ENCODE measurements around the gene CDA. TPM values are rescaled to one million over a fixed set of nuclear protein-coding genes. Genes with fewer than 3 reads are reported as not detected.

The CDA gene
- total and polyA plus RNA-seq, 9 of the 15 experiments (the other 6 are each of a cell fraction or from before 2014, with no cell fraction given) = not detected

DNA sequence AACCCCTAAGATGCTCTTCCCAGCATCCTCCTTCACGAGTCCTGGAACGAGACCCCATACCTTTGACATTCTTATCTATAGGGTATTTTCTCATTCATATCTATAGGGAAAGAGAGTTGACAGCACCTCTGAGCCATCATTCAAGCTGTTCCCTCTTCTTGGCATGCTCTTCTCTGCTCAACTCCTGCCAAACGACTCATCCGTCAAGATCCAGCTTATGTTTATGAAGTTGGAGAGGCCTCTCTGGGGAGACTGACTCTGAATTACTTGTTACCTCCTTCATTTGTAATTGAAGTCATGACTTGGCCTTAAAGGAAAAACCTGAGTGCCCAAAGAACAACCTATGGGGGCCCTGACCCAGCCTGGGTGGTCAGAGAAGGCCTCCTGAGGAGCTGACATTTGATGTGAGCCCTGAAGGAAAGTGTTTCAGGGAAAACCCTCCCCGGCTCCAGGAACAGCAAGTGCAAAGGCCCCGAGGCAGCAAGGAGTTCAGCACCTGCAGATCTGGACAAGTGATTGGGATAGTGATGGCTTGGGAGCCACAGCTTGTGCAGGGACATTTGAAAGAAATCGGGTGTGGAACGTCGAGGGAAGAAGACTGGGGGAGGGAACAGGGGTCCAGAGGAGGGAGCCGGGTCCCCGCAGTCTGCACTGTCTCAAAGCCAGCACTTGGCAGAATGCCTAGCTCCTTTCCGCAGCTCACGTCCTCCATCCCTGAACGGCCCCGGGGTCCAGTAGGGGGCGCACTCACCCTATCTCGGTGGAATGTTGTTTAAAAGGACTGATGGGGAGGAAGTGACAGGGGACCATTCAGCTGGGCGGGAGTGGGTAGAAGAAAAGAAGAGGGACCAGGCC lies 14.0 kb upstream of the CDA start (continued):
- TF ChIP-seq, protein P1, sequence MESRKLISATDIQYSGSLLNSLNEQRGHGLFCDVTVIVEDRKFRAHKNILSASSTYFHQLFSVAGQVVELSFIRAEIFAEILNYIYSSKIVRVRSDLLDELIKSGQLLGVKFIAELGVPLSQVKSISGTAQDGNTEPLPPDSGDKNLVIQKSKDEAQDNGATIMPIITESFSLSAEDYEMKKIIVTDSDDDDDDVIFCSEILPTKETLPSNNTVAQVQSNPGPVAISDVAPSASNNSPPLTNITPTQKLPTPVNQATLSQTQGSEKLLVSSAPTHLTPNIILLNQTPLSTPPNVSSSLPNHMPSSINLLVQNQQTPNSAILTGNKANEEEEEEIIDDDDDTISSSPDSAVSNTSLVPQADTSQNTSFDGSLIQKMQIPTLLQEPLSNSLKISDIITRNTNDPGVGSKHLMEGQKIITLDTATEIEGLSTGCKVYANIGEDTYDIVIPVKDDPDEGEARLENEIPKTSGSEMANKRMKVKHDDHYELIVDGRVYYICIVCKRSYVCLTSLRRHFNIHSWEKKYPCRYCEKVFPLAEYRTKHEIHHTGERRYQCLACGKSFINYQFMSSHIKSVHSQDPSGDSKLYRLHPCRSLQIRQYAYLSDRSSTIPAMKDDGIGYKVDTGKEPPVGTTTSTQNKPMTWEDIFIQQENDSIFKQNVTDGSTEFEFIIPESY (CRISPR knock-in tag; IDR thresholded peaks at IDR 0.05) = no peak
- TF ChIP-seq, protein P2, sequence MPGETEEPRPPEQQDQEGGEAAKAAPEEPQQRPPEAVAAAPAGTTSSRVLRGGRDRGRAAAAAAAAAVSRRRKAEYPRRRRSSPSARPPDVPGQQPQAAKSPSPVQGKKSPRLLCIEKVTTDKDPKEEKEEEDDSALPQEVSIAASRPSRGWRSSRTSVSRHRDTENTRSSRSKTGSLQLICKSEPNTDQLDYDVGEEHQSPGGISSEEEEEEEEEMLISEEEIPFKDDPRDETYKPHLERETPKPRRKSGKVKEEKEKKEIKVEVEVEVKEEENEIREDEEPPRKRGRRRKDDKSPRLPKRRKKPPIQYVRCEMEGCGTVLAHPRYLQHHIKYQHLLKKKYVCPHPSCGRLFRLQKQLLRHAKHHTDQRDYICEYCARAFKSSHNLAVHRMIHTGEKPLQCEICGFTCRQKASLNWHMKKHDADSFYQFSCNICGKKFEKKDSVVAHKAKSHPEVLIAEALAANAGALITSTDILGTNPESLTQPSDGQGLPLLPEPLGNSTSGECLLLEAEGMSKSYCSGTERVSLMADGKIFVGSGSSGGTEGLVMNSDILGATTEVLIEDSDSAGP (CRISPR knock-in tag; IDR thresholded peaks at IDR 0.05) = no peak
- TF ChIP-seq SMARCA5 (IDR thresholded peaks at IDR 0.05) (peak; percentile 73; the same call in 1 of the 2 replicates), CREM (IDR thresholded peaks at IDR 0.05; ENCODE audit: low read depth) (peak; percentile 42; the same call in 1 of the 2 replicates), SMARCA4 (IDR thresholded peaks at IDR 0.05) (no peak), LEF1 (IDR thresholded peaks at IDR 0.05) (no peak), HDAC8 (tag; IDR thresholded peaks at IDR 0.05) (no peak), ZNF79 (CRISPR knock-in tag; IDR thresholded peaks at IDR 0.05; ENCODE audit: low read depth) (no peak), FOXA3 (CRISPR knock-in tag; conservative IDR thresholded peaks at IDR 0.05 in 1 of 2, IDR thresholded peaks at IDR 0.05 in 1 of 2) (no peak), ZNF695 (CRISPR knock-in tag; IDR thresholded peaks at IDR 0.05) (no peak), ZNF77 (CRISPR knock-in tag; IDR thresholded peaks at IDR 0.05) (no peak), KHSRP (IDR thresholded peaks at IDR 0.05) (no peak), SMAD3 (CRISPR knock-in tag; conservative IDR thresholded peaks at IDR 0.05) (no peak), PTTG1 (tag; IDR thresholded peaks at IDR 0.05; ENCODE audit: low read depth) (no peak)
- TF ChIP-seq, protein P3, sequence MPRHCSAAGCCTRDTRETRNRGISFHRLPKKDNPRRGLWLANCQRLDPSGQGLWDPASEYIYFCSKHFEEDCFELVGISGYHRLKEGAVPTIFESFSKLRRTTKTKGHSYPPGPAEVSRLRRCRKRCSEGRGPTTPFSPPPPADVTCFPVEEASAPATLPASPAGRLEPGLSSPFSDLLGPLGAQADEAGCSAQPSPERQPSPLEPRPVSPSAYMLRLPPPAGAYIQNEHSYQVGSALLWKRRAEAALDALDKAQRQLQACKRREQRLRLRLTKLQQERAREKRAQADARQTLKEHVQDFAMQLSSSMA (CRISPR knock-in tag; IDR thresholded peaks at IDR 0.05) = no peak
- TF ChIP-seq, protein P4, sequence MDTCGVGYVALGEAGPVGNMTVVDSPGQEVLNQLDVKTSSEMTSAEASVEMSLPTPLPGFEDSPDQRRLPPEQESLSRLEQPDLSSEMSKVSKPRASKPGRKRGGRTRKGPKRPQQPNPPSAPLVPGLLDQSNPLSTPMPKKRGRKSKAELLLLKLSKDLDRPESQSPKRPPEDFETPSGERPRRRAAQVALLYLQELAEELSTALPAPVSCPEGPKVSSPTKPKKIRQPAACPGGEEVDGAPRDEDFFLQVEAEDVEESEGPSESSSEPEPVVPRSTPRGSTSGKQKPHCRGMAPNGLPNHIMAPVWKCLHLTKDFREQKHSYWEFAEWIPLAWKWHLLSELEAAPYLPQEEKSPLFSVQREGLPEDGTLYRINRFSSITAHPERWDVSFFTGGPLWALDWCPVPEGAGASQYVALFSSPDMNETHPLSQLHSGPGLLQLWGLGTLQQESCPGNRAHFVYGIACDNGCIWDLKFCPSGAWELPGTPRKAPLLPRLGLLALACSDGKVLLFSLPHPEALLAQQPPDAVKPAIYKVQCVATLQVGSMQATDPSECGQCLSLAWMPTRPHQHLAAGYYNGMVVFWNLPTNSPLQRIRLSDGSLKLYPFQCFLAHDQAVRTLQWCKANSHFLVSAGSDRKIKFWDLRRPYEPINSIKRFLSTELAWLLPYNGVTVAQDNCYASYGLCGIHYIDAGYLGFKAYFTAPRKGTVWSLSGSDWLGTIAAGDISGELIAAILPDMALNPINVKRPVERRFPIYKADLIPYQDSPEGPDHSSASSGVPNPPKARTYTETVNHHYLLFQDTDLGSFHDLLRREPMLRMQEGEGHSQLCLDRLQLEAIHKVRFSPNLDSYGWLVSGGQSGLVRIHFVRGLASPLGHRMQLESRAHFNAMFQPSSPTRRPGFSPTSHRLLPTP (IDR thresholded peaks at IDR 0.05; ENCODE audit: borderline replicate concordance, extremely low read depth, insufficient read length) = no peak
- TF ChIP-seq, protein P5, sequence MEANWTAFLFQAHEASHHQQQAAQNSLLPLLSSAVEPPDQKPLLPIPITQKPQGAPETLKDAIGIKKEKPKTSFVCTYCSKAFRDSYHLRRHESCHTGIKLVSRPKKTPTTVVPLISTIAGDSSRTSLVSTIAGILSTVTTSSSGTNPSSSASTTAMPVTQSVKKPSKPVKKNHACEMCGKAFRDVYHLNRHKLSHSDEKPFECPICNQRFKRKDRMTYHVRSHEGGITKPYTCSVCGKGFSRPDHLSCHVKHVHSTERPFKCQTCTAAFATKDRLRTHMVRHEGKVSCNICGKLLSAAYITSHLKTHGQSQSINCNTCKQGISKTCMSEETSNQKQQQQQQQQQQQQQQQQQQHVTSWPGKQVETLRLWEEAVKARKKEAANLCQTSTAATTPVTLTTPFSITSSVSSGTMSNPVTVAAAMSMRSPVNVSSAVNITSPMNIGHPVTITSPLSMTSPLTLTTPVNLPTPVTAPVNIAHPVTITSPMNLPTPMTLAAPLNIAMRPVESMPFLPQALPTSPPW (CRISPR knock-in tag; IDR thresholded peaks at IDR 0.05) = no peak
- TF ChIP-seq, protein P6, sequence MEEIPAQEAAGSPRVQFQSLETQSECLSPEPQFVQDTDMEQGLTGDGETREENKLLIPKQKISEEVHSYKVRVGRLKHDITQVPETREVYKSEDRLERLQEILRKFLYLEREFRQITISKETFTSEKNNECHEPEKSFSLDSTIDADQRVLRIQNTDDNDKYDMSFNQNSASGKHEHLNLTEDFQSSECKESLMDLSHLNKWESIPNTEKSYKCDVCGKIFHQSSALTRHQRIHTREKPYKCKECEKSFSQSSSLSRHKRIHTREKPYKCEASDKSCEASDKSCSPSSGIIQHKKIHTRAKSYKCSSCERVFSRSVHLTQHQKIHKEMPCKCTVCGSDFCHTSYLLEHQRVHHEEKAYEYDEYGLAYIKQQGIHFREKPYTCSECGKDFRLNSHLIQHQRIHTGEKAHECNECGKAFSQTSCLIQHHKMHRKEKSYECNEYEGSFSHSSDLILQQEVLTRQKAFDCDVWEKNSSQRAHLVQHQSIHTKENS (CRISPR knock-in tag; IDR thresholded peaks at IDR 0.05) = no peak
